Measurements from ENCODE around the gene SLC25A25. TPM values are rescaled to one million over a fixed set of nuclear protein-coding genes. Genes with fewer than 3 reads are reported as not detected.

The SLC25A25 gene
- total and polyA plus RNA-seq, 9 of the 15 experiments (the other 6 are each of a cell fraction or from before 2014, with no cell fraction given) = 0.07 to 35.9 (median 23.2) TPM

GRCh38 chr9:128099231-128099931, 31.3 kb downstream of the SLC25A25 start (continued):
- TF ChIP-seq TFAP4 (CRISPR knock-in tag; IDR thresholded peaks at IDR 0.05; ENCODE audit: borderline replicate concordance) (peak; percentile 86), ZNF12 (CRISPR knock-in tag; IDR thresholded peaks at IDR 0.05) (no peak), MCM2 (IDR thresholded peaks at IDR 0.05; ENCODE audit: low read depth) (no peak), TSC22D4 (tag; IDR thresholded peaks at IDR 0.05) (no peak), ZNF280A (IDR thresholded peaks at IDR 0.05; ENCODE audit: low read depth, partially characterized antibody) (no peak), SIX5 (IDR thresholded peaks at IDR 0.05; ENCODE audit: borderline replicate concordance in 1 of 2, insufficient read depth in 1 of 2, low read depth in 1 of 2, low read length in 2 of 2) (no peak), USF1 (CRISPR knock-in tag; IDR thresholded peaks at IDR 0.05) (no peak), ZNF696 (CRISPR knock-in tag; conservative IDR thresholded peaks at IDR 0.05) (no peak), TCF3 (CRISPR knock-in tag; IDR thresholded peaks at IDR 0.05) (peak; percentile 84), KLF13 (tag; IDR thresholded peaks at IDR 0.05; ENCODE audit: borderline replicate concordance, low read depth) (no peak), ZNF551 (CRISPR knock-in tag; IDR thresholded peaks at IDR 0.05) (no peak), ZNF41 (CRISPR knock-in tag; conservative IDR thresholded peaks at IDR 0.05) (no peak), ETS1 (conservative IDR thresholded peaks at IDR 0.05; ENCODE audit: control insufficient read depth, low read depth, low read length) (no peak), ZBTB8A (IDR thresholded peaks at IDR 0.05; ENCODE audit: partially characterized antibody) (no peak), SRSF1 (IDR thresholded peaks at IDR 0.05; ENCODE audit: low read depth, low read length) (no peak), MEF2A (IDR thresholded peaks at IDR 0.05; ENCODE audit: control insufficient read depth, low read depth, low read length) (no peak), TBL1XR1 (IDR thresholded peaks at IDR 0.05; ENCODE audit: low read length in 2 of 2) (no peak), E2F1 (CRISPR knock-in tag; IDR thresholded peaks at IDR 0.05) (no peak), JUNB (CRISPR knock-in tag; conservative IDR thresholded peaks at IDR 0.05) (no peak), PYGO2 (tag; IDR thresholded peaks at IDR 0.05) (no peak), ZBTB17 (CRISPR knock-in tag; IDR thresholded peaks at IDR 0.05) (no peak), POU5F1 (IDR thresholded peaks at IDR 0.05; ENCODE audit: borderline replicate concordance, low read depth, low read length, partially characterized antibody) (no peak)
